Osteocyte (in vitro differentiated cells): ENCODE measurements around the gene DPF3. TPM values are rescaled to one million over a fixed set of nuclear protein-coding genes. Genes with fewer than 3 reads are reported as not detected.
A peak's percentile ranks its signal among the peaks of the same experiment; 100 is the strongest.

Source experiments
- DNase-seq: peaks from one replicate; pipeline ENCODE4 v3.0.0; 2021; ENCODE audit warnings: mixed read lengths; ENCODE audit not compliant: unreplicated experiment; ENCODE audit errors: extremely low spot score
- H3K27ac Mint-ChIP-seq: one replicate; pipeline ENCODE4 v1.8.0; 2021; ENCODE audit warnings: mild to moderate bottlenecking, mixed read lengths; ENCODE audit not compliant: unreplicated experiment
- H3K27me3 Mint-ChIP-seq: one replicate; pipeline ENCODE4 v1.8.0; 2021; ENCODE audit warnings: mixed read lengths; ENCODE audit not compliant: unreplicated experiment
- H3K36me3 Mint-ChIP-seq: one replicate; pipeline ENCODE4 v1.8.0; 2021; ENCODE audit warnings: mixed read lengths; ENCODE audit not compliant: unreplicated experiment
- H3K4me1 Mint-ChIP-seq: one replicate; pipeline ENCODE4 v1.8.0; 2021; ENCODE audit warnings: mixed read lengths; ENCODE audit not compliant: unreplicated experiment
- H3K4me3 Mint-ChIP-seq: one replicate; pipeline ENCODE4 v1.8.0; 2021; ENCODE audit warnings: mild to moderate bottlenecking, moderate library complexity, mixed read lengths; ENCODE audit not compliant: unreplicated experiment
- H3K9me3 Mint-ChIP-seq: one replicate; pipeline ENCODE4 v1.8.0; 2021; ENCODE audit warnings: mixed read lengths; ENCODE audit not compliant: unreplicated experiment
- total RNA-seq: library from RNA; stranded (reverse); gene quantifications from 2 replicates; pipeline ENCODE4 v1.2.1, GENCODE V29; 2021
- TF ChIP-seq, protein P1 (sequence below): fragments of 200-600 bp; sonication (generic); IDR thresholded peaks from 2 replicates; pipeline ENCODE4 v1.5.0; 2021; ENCODE audit warnings: antibody characterized with exemption, mild to moderate bottlenecking, moderate library complexity

DPF3 gene
- total RNA-seq, 1 donor from 2014 or later: 5.8 TPM

DNA sequence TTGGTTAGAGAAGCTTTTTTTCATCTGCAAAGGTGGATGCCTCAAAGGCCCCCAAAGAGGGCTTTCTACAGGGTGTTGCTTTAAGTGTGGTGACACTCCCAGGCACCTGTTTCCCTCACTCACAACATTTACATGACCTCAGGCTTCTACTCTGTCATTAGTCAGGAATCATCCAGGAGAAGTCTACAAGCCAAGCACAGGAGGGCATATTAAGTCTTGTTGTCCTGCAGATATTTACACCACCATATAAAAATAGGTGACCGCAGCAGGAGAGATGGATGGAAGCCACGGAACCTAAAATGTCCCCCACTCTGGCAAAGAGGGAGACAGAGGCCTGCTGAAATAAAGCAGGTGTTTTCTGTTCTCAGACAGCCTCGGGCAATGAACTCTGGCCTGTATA lies 7.5 kb upstream of the DPF3 start:
- DNase-seq: no peak
- H3K4me3 Mint-ChIP-seq: no peak overlapping the region
- no peak overlapping the region for H3K27ac Mint-ChIP-seq
- H3K36me3 Mint-ChIP-seq: no peaks in the 10 kb centered on the region
- no peaks in the 10 kb centered on the region for H3K27me3 Mint-ChIP-seq
- no peaks in the 10 kb centered on the region for H3K9me3 Mint-ChIP-seq
- TF ChIP-seq, protein P1, sequence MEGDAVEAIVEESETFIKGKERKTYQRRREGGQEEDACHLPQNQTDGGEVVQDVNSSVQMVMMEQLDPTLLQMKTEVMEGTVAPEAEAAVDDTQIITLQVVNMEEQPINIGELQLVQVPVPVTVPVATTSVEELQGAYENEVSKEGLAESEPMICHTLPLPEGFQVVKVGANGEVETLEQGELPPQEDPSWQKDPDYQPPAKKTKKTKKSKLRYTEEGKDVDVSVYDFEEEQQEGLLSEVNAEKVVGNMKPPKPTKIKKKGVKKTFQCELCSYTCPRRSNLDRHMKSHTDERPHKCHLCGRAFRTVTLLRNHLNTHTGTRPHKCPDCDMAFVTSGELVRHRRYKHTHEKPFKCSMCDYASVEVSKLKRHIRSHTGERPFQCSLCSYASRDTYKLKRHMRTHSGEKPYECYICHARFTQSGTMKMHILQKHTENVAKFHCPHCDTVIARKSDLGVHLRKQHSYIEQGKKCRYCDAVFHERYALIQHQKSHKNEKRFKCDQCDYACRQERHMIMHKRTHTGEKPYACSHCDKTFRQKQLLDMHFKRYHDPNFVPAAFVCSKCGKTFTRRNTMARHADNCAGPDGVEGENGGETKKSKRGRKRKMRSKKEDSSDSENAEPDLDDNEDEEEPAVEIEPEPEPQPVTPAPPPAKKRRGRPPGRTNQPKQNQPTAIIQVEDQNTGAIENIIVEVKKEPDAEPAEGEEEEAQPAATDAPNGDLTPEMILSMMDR: no peak
- H3K4me1 Mint-ChIP-seq: peaks cover 14% of the 10 kb centered on the region

DNA sequence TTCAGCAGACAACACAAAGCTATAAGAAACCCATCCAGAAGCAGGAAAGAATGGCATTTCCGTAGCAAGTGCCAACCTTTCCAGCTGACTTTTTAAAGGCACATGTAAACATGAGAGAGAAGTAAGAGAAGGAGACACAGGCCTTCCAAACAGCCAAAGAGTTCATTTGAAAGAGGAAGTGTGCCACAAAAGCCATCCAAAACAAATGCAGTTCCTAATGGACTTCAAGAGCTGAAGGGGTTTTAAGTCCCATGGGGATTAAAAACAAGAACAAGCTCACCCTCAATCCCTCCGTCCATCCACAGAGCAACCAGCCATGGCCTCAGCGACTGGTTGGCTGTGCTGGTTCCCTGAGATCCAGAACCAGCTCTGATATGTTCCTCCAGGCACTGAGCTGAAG lies 4.5 kb upstream of the DPF3 start:
- H3K4me3 Mint-ChIP-seq: no peak overlapping the region
- peaks cover 2% of the 10 kb centered on the region for H3K27me3 Mint-ChIP-seq
- TF ChIP-seq, protein P1: no peak
- DNase-seq: no peak
- H3K4me1 Mint-ChIP-seq: peaks cover 16% of the 10 kb centered on the region
- H3K36me3 Mint-ChIP-seq: no peaks in the 10 kb centered on the region
- no peaks in the 10 kb centered on the region for H3K9me3 Mint-ChIP-seq
- no peak overlapping the region for H3K27ac Mint-ChIP-seq

DNA sequence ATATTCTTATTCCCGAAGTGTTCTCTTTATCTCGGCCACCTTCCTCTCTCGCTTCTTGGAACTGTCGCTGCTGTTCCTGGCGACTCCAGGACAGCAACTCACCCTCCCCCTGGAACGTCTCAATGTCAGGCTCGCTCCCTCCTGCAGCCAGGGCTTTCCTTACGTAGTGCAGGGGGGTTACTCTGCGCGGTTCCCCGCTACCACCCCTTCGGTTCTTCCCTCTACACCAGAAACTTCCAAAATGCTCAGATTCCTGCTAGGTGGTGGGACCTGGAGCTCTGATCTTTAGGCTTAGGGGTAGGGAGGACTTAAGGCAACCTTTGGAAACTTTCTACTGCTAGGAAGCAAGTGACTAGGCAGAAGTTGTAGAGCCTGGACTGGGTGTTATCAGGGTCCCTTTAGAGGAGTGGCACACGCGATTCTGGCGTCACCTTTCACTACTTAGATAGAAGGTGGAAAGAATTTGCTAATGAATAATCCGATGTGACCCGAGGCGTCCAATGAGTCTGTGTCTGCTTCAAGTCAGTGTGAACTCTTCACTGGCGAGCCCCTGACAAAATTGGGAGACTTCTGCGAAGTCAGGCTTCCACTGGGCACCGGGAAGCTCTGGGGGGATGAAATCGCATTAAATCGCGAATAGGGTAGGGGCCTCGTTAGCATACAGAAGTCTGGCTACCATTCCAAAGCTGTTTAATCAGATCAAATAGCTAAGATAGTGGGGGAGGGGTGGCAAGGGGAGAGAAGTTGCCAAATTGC lies 900 bp upstream of the DPF3 start:
- peak overlapping the region; percentile 64 for H3K27ac Mint-ChIP-seq
- H3K4me1 Mint-ChIP-seq: peaks cover 26% of the 10 kb centered on the region
- TF ChIP-seq, protein P1: no peak
- no peak for DNase-seq
- peak overlapping the region; percentile 92 for H3K4me3 Mint-ChIP-seq
- no peaks in the 10 kb centered on the region for H3K36me3 Mint-ChIP-seq
- no peaks in the 10 kb centered on the region for H3K9me3 Mint-ChIP-seq
- peaks cover 8% of the 10 kb centered on the region for H3K27me3 Mint-ChIP-seq

DNA sequence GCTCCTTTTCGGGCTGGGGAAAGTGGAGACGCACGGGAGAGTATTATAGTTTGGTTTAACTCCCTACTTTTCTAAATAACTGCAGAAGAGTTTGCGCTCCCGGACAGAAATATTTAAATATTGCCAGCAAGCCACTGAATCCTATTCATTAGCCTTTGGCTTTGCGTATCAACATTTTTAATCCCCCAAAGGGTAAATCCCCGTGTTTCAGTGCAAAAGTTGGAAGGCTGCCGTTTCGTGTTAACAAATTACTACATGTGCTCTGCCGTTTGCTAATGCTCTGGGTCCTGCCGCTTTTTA lies 372 bp upstream of the DPF3 start:
- peak overlapping the region; percentile 74 for H3K27ac Mint-ChIP-seq
- no peak for DNase-seq
- H3K4me3 Mint-ChIP-seq: peak overlapping the region; percentile 92
- H3K4me1 Mint-ChIP-seq: peaks cover 26% of the 10 kb centered on the region
- H3K9me3 Mint-ChIP-seq: no peaks in the 10 kb centered on the region
- TF ChIP-seq, protein P1: no peak
- no peaks in the 10 kb centered on the region for H3K36me3 Mint-ChIP-seq
- peaks cover 8% of the 10 kb centered on the region for H3K27me3 Mint-ChIP-seq

DNA sequence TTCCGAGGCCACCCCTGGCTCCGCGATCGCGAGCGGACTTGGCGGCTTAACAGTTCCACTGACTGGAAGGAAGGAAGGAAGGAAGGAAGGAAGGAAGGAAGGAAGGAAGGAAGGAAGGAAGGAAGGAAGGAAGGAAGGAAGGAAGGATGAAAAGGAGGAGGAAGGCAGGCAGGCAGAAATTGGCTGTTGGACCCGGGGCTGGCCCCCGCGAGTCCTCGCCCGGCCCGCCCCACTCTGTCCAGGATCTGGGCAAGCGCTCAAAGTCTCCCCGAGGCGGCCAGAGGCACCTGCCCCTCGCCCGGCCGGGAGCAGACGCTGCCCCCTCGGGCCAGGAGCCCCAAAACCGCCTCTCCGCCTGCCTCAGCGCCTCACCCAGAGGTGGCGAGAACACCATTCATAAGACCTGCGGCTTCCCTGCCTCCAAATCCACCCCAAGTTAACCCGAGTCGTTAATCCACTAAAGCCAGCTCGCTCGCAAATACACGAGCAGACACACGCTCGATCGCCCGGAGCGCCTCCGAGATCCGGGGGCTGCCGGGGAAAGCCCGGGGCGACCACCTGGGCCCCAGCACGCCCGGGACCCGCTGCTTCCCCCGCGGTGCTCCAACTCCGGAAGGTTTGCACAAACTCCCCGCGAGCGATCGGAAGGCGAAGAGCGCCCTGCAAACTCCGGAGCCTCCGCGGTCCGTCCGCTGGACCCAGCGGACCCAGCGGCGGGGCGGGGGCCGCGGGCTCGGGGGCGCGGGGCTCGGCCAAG lies 844 bp downstream of the DPF3 start:
- Mint-ChIP-seq H3K27ac (peak overlapping the region; percentile 43), H3K36me3 (no peaks in the 10 kb centered on the region), H3K27me3 (peaks cover 8% of the 10 kb centered on the region), H3K4me1 (peaks cover 34% of the 10 kb centered on the region), H3K4me3 (peak overlapping the region; percentile 90), H3K9me3 (no peaks in the 10 kb centered on the region)
- TF ChIP-seq, protein P1: no peak
- no peak for DNase-seq
